Activated CD8-positive, alpha-beta T cell treated with anti-CD3 and anti-CD28 coated beads for 36 hours (primary cell): ENCODE data around the gene ATP5F1D. TPM values are rescaled to one million over a fixed set of nuclear protein-coding genes. Genes with fewer than 3 reads are reported as not detected.
"Not testable (repeated sequence)": the region's sequence is repeated elsewhere in the genome, so short reads cannot be mapped to it uniquely, and the experiment has no call there.

ENCODE experiments used
- ATAC-seq: fragments of 200-7000 bp; cut with Tn5 transposase; one replicate; pipeline ENCODE4 v1.10.0; 2021; ENCODE audit warnings: mild to moderate bottlenecking, moderate library complexity
- CTCF ChIA-PET: fragments of 350-600 bp; sonication (Branson Sonifier 250); formaldehyde crosslinking; loops from one replicate; lab custom pipeline; 2021; ENCODE audit warnings: antibody characterized with exemption; lab: Charles Lee
- POLR2A ChIA-PET: fragments of 350-600 bp; sonication (Branson Sonifier 250); formaldehyde crosslinking; loops from one replicate; lab custom pipeline; 2021; ENCODE audit warnings: antibody characterized with exemption; lab: Charles Lee
- DNase-seq: peaks from one replicate; pipeline ENCODE4 v3.0.0-alpha.2; 2020
- H3K27ac Mint-ChIP-seq: one replicate; pipeline ENCODE4 v1.8.0; 2021; ENCODE audit warnings: mild to moderate bottlenecking, mixed read lengths
- H3K27me3 Mint-ChIP-seq: one replicate; pipeline ENCODE4 v1.8.0; 2021; ENCODE audit warnings: mixed read lengths
- H3K36me3 Mint-ChIP-seq: one replicate; pipeline ENCODE4 v1.8.0; 2021; ENCODE audit warnings: low read depth, mixed read lengths
- H3K4me1 Mint-ChIP-seq: one replicate; pipeline ENCODE4 v1.8.0; 2021; ENCODE audit warnings: low read depth, mixed read lengths
- H3K4me3 Mint-ChIP-seq: one replicate; pipeline ENCODE4 v1.8.0; 2021; ENCODE audit warnings: mild to moderate bottlenecking, moderate library complexity, mixed read lengths
- H3K9me3 Mint-ChIP-seq: one replicate; pipeline ENCODE4 v1.8.0; 2021; ENCODE audit warnings: mixed read lengths
- intact Hi-C: fragments of 100-400 bp; cut with micrococcal nuclease; formaldehyde crosslinking; loops from one replicate; pipeline ENCODE4 v1.10.0; 2022
- total RNA-seq, 2 experiments: library from RNA; stranded (reverse); gene quantifications; one replicate each; pipeline ENCODE4 v1.2.3, GENCODE V29; 2021
- TF ChIP-seq, protein P1 (sequence below): fragments of 200-600 bp; IDR thresholded peaks from one replicate; pipeline ENCODE4 v1.8.0; 2022; ENCODE audit warnings: antibody characterized with exemption, mild to moderate bottlenecking

ATP5F1D gene
- total RNA-seq, 2 experiments from 2014 or later = 186 to 199 TPM

DNA sequence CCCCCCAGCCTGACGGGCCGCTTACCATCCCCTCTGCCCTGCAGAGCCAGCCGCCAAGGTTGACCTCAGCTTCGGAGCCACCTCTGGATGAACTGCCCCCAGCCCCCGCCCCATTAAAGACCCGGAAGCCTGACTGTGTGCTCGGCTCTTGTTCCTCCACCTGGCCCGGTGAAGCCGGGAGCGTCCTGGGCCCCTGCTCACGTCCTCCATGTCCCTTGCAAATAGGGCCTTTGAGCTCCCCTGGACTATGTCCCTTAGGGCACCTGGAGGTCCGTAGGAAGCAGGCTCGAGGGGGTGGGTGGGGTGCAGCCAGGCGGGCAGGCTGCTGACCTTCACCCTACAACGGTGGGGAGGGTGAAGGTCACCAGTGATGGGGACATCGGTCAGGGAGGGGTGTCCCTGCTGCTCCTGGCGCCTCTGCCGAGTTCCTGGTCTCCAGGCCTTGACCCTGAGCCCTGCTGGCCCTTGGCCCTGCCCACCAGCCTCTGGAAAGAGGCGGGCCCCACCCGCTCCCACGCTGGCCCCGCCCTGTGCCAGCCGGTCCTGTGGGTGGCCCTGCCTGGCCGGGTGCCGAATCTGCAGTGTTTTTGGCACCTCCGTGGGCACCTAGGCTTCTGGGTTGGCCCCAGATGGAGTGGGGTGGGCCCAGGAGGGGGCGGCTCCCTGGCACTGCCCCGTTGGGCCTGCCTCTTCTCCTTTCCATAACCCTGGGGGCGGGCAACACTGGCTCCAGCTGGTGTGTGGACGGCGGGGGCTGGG is 3.3 kb downstream of the ATP5F1D start:
- Mint-ChIP-seq H3K36me3 (peaks cover 8% of the 10 kb centered on the region), H3K27ac (peak overlapping the region; percentile 81), H3K4me3 (peak overlapping the region; percentile 45), H3K4me1 (peaks cover 22% of the 10 kb centered on the region), H3K9me3 (no peaks in the 10 kb centered on the region), H3K27me3 (no peaks in the 10 kb centered on the region)
- intact Hi-C loops = loop anchor here (10.0 kb wide), 1 partner anchor 140 kb away; the partner anchor contains the start of gene GPX4
- ATAC-seq (no peak), DNase-seq (no peak)
- TF ChIP-seq, protein P1, sequence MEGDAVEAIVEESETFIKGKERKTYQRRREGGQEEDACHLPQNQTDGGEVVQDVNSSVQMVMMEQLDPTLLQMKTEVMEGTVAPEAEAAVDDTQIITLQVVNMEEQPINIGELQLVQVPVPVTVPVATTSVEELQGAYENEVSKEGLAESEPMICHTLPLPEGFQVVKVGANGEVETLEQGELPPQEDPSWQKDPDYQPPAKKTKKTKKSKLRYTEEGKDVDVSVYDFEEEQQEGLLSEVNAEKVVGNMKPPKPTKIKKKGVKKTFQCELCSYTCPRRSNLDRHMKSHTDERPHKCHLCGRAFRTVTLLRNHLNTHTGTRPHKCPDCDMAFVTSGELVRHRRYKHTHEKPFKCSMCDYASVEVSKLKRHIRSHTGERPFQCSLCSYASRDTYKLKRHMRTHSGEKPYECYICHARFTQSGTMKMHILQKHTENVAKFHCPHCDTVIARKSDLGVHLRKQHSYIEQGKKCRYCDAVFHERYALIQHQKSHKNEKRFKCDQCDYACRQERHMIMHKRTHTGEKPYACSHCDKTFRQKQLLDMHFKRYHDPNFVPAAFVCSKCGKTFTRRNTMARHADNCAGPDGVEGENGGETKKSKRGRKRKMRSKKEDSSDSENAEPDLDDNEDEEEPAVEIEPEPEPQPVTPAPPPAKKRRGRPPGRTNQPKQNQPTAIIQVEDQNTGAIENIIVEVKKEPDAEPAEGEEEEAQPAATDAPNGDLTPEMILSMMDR = no peak
- POLR2A ChIA-PET = interaction anchor here (0.9 to 3.9 kb wide), 12 partner anchors 8 to 318 kb away, joined by 3 to 88 read pairs (median 6); partner anchors contain the start of gene CIRBP
- CTCF ChIA-PET = interaction anchor here (0.7 to 7.5 kb wide), 37 partner anchors 8 to 475 kb away, joined by 3 to 449 read pairs (median 4); partner anchors contain the start of genes ARHGAP45, CIRBP, CNN2 and FAM174C

GRCh38 chr19:1245494-1246264 is 4.1 kb downstream of the ATP5F1D start:
- CTCF ChIA-PET = interaction anchor here (2.2 to 7.5 kb wide), 3 partner anchors 16 to 33 kb away, joined by 26 to 449 read pairs (median 65); partner anchors contain the start of genes CIRBP and FAM174C

GRCh38 chr19:1246265-1247087 is 4.9 kb downstream of the ATP5F1D start:
- H3K4me1 Mint-ChIP-seq = peaks cover 17% of the 10 kb centered on the region
- not testable (repeated sequence) for ATAC-seq, H3K4me3 Mint-ChIP-seq, H3K27ac Mint-ChIP-seq, H3K27me3 Mint-ChIP-seq, H3K9me3 Mint-ChIP-seq, DNase-seq
- H3K36me3 Mint-ChIP-seq = peaks cover 13% of the 10 kb centered on the region
- ChIA-PET POLR2A (interaction anchor here (1.0 to 1.3 kb wide), 2 partner anchors 20 to 23 kb away, joined by 4 read pairs; no protein-coding TSS in a partner anchor), CTCF (interaction anchor here (0.6 to 7.5 kb wide), 2 partner anchors 15 to 23 kb away, joined by 3 to 449 read pairs; partner anchors contain the start of gene CIRBP)
- intact Hi-C loops = loop anchor here (10.0 kb wide), 1 partner anchor 142 kb away; the partner anchor contains the start of gene GPX4

More at GRCh38 chr19:1245494-1246264, 4.1 kb downstream of the ATP5F1D start:
- TF ChIP-seq, protein P1 = no peak
- no peaks in the 10 kb centered on the region for H3K27me3 Mint-ChIP-seq
- H3K9me3 Mint-ChIP-seq = no peaks in the 10 kb centered on the region
- H3K36me3 Mint-ChIP-seq = peaks cover 8% of the 10 kb centered on the region
- no peak for ATAC-seq
- POLR2A ChIA-PET = interaction anchor here (0.9 to 3.9 kb wide), 5 partner anchors 8 to 264 kb away, joined by 3 to 88 read pairs (median 9); partner anchors contain the start of gene CIRBP
- H3K27ac Mint-ChIP-seq = no peak overlapping the region
- DNase-seq = no peak
- H3K4me1 Mint-ChIP-seq = peaks cover 22% of the 10 kb centered on the region
- no peak overlapping the region for H3K4me3 Mint-ChIP-seq
- intact Hi-C loops = loop anchor here (10.0 kb wide), 1 partner anchor 141 kb away; the partner anchor contains the start of gene GPX4

DNA sequence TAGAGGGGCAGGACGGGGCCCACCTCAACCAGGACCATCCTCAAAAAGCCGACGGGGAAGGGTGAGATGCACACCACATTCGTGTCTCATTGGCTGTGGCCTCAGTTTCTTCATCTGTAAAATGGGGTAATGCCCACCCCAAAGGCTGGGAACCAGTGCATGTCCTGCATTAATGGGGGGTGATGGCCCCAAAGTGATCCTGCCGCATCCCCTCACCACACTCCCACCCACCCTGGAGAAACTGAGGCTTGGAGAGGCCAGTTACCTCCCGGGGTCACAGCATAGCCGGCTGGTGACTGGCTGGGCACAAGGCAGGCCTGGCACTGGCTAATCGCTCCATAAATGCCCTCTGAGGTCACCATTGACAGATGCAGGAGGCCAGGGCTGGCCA is 6.2 kb downstream of the ATP5F1D start:
- Mint-ChIP-seq H3K4me1 (peaks cover 14% of the 10 kb centered on the region), H3K27me3 (no peaks in the 10 kb centered on the region), H3K36me3 (peaks cover 19% of the 10 kb centered on the region), H3K9me3 (no peaks in the 10 kb centered on the region), H3K27ac (no peak overlapping the region), H3K4me3 (no peak overlapping the region)
- intact Hi-C loops = loop anchor here (10.0 kb wide), 1 partner anchor 143 kb away; the partner anchor contains the start of gene GPX4
- POLR2A ChIA-PET = interaction anchor here (1.3 kb wide), 1 partner anchor 18 kb away, joined by 4 read pairs; no protein-coding TSS in a partner anchor
- CTCF ChIA-PET = interaction anchor here (7.5 kb wide), 1 partner anchor 14 kb away, joined by 449 read pairs; the partner anchor contains the start of gene CIRBP
- no peak for ATAC-seq
- TF ChIP-seq, protein P1 = no peak
- no peak for DNase-seq
